Dermis microvascular lymphatic vessel endothelial cell (primary cell): ENCODE results near the gene POLA1. TPM values are rescaled to one million over a fixed set of nuclear protein-coding genes. Genes with fewer than 3 reads are reported as not detected.

Source experiments
- DNase-seq, 2 donors: peaks; one replicate each; pipeline versions ENCODE4 v3.0.0 to v3.0.0-alpha.2; 2010; ENCODE audit warnings: low read depth in 2 of 2
- total RNA-seq: library from RNA; depleted of rRNA; stranded (reverse); fragments of >200 nt; gene quantifications from 2 replicates; pipeline ENCODE4 v1.2.1, GENCODE V29; 2014

Gene POLA1
- total RNA-seq, 1 donor from 2014 or later: 16.3 TPM

- DNase-seq: no peak
These were observed 312.9 kb downstream of the POLA1 start for GRCh38 chrX:25006586-25007058.

- no peak for DNase-seq
These were observed 313.6 kb downstream of the POLA1 start for GRCh38 chrX:25007059-25008053.

DNA sequence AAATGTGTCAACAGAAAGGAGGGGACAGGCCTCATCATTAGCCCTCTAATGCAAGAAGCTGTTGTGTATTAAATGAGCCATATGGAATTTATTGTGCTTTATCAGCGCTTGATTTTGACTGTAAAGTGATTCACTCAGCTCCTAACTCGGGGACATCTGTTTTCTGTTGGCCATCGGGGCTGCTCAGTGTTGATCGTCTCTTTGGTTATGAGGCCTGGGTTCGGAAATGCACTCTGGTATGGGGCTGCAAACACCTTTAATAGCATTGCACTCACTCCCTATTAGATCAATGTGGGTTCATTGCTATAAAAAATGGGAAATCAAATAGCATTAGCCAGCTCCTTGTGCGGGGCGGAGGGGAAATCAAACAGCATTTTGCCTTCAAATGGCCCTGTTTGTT is 315.7 kb downstream of the POLA1 start:
- DNase-seq: no peak

DNA sequence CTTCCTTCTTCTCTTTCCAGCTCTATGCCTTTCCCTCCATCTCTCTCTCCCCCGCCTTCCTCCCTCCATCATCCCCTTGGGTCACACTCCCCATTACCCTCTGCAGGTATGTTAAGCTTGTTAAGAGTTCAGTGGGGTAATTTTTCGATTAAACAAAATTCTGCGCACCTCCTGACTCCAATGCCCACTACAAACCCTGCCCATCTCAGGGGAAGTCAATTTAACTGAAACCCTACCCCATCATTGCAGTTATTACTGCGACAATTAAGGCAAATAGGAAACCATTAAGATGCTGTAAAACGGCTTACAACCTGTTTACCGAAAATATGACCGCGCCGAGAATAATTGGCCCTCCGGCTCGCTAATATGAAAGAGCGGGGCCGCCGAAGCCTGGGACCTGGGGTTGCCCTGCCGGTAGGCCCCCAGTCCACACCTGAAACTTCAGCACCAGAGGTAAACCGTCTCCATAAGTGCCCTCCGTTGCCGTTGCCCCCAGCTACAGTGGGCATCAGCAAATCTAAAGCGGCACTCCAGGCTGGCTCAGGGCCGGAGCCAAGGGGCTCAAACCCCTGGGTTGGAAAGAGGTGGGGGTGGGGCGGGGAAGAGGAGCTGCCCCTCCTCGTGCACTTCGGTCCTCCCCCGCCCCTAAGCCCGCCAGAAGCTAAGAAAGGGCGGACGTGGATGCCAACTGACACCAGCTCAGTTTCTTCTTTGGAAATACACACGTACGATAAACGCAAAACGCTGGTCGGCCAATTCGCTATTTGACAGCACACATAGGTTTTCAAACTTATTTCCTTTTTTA is 317.3 kb downstream of the POLA1 start:
- DNase-seq: no peak

DNA sequence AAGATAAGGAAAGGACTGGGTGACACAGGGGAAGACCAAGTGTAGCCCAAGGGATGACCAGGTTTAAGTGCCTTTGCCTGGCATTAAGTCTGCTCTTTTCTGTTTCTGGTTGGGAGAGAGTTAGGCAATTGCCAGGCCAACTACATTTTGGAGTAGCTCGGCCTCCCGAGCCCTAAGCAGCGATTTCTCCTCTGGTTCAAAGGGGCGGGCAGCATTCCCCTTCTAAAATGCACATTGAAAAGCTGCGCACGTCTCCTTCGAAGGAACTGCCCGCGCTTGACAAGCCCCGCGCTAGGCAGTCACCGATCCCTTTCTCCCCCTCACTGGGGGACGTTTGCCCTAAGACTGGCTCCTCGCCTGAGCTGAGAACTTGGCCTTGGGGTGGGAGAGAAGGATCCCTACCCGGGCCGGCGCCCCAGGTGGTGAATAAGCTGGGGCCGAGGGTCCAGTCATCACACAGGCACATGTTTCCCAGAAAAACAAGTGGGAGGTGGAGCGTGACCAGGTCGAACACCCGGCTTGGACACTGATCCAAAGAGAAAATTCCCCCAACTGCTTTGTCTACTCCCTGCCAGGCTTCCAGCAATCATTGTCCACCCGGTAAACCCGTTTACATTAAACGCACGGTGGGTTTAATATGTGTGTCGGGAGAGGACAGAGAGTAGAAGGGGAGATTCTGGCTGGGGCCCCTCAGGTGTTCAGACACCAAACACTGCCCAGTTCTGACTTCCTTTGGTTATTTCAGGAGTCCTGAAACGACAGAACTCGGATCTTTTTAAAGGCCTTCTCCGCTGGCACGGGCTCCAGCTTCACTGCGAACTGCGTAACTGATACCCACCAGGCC is 318.1 kb downstream of the POLA1 start:
- no peak for DNase-seq

DNA sequence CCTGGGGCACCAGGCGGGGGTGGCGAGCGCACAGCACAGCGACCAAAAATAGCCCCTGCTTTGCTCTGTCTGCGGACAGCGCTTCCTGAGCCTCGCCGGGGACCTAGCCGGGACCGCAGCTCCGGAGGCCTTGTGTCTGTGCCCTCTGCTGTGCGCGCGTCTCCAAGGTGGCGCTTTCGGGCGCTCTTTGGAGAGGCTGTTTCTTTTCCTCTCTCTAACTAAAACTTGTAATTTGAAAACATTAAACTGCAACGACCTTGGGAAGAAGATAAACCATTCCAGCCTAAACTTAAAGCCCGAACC is 318.7 kb downstream of the POLA1 start:
- no peak for DNase-seq

GRCh38 chrX:25012793-25013631 is 319.3 kb downstream of the POLA1 start:
- no peak for DNase-seq

DNA sequence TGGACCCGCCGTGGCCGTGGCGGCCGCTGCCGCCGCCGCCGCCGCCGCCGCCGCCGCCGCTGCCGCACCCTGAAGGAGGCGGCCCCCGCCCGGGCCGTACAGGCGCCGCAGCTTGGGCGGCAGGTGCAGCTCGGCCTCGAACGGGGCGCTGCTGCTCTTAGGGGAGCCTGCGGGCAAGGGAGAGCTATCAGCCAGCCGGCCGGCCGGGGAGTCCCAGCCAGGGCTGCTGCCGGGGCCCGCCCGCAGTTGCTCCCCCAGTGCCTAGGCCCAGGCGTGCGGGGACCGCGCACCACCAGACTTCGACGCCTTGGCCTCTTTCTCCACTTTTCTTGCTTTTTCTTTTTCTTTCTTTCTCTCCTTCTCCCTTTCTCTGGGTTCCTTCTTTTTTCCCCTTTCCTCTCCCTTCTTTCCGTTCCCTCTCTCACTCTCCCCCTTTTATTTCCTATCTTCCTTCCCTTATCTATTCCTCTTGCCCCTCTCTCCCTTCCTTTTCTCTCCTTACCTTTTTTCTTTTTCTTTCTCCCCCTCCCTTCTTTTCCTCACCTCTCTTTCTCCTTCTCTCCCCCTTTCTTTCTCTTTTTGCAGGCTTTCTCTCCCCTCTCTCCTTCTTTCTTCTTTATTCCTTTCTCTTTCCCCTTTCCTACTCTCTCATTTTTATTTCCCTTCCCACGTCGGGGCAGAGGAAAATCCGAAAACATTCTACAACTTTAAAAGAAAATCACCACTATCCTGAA is 320.1 kb downstream of the POLA1 start:
- no peak for DNase-seq

- no peak for DNase-seq
These were observed 320.7 kb downstream of the POLA1 start for GRCh38 chrX:25014366-25014838.

DNA sequence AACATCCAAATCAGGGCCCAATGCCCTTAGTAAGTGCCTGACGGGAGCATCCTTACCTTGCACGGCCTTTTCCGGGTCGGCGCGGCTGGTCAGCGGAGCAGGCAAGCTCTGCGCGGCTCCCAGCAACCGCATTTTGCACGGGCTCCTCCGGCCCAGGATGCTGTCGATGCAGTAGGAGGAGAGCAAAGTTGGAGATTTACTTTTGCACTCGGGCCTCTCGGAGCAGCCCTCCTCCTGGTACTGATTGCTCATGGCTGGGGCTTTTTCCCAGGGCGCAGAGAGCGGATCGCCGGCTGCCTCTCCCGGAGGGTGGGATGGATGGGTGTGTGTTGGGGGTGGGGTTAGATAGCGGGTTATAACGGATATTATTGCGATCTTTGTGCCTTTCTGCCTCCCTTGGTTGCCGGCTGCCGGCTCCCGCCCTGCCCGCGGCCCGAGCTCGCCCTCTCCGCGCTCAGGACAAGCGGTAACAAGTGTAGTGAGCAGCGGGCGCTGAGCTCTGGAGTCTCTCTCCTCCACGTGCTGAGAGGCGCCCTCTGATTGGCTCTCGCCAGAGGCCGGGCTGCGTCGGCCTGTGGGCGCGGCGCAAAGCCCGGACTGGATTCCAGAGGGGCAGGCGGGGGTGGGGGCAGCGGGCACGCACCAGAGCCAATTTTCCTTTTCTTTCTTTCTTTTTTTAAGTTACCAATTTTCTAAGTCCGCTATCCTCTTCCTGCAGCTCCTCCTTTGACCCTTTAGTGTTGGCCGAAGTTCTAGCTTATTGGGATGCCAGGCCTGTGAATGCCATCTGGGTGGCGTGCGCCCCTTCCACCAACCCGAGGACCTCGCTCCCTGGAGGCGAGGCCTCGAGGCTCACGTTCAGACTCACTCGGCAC is 322.0 kb downstream of the POLA1 start, which contains the start of gene ARX:
Gene ARX (minus strand): TSS at position 480 of the 875 bp plus-strand sequence. CDS start 228 bp downstream, at position 252.
- DNase-seq: peak; percentile 42 to 72

GRCh38 chrX:25016361-25016671 is 322.6 kb downstream of the POLA1 start:
- DNase-seq: no peak

DNA sequence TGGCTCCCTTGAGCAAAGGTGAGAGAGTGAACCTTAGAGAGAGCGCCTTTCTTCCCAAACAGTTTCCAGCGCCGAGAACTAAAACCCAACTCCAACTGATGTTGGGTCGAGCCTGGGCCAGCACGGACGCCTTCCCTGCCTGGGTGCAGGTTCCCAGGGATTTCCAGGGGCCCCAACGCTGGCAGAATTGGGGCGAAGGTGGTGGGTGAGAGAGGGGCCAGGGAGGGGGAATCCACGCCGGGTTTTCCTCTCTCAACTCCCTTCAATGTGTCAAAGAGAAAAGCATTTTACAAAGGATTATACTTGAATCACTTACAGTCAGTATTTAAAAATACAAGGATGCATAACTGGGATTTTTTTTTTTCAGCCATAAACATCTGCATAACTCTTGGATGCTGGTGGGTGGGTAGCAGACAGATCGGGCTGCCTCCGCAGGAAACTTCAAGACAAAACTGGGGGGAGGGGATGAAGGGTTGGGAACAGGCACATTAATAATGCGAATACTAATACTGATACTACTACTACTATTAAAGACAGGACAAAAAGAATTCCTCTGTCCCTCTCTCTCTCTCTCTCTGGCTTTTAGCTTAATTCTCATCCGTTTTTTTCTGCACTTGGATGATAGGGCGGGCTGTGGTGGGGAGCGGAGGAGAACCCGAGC is 323.4 kb downstream of the POLA1 start:
- DNase-seq: no peak

DNA sequence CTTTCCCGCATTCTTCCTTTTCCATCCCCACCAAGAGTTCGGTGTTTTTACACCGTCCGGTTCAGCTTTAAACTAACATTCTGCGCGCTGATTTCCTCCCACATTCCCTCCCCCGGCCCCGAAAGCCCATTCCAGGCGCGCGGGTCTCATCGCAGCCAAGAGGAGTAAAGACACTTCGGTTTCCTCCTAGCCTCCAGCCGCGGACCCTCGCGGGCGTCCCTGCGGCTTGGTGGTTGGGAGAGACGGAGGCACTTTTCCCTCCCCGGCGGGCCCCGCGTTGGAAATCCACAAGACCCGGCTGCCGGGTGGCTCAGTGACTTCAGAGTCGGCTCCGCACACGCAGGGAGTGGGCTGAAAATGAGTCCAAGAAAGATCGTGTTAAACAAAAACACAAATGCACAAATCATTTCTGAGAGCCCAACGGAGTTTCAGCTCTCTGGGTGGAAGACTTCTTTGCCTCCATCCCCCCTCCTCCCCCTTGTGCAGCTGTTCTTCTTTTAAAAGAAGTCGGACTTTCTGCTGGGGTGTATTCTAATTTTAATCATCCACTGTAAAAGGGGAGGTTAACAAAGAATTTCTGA is 324.0 kb downstream of the POLA1 start:
- DNase-seq: no peak

- DNase-seq: no peak
These were observed 325.0 kb downstream of the POLA1 start for GRCh38 chrX:25018682-25019081.

- DNase-seq: no peak
These were observed 326.1 kb downstream of the POLA1 start for GRCh38 chrX:25019707-25020390.

- no peak for DNase-seq
These were observed 326.7 kb downstream of the POLA1 start for GRCh38 chrX:25020391-25020904.

DNA sequence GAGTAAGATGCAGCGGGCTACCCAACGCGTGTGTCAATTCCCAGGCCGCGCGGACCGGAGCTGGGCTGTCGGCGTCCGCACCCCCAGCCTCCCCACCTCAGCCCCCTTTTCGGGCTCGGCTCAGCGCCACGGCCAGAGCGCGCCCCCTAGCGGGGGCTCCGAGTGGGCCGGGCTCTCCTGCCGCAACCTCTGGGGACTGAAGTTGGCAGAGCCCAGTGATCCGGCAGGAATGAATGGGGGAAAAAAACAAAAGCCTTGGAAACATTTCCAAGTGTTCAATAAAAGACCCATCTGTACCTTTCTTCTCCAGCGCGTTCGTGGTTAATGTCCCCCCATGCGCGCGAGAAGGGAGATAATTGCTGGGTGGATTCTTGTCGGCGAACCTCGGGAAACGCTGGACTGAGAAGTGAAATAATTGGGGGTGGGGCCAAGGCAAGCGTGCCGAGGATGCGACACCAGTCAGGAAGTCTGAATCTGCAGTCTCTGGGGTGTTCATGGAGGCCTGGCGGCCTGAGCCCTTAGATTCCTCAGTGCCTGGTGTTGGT is 327.3 kb downstream of the POLA1 start:
- peak in 1 of 2 donors; percentile 14 for DNase-seq
